PC-9 (cell line): Measurements from ENCODE around the gene PLA2G3. TPM values are rescaled to one million over a fixed set of nuclear protein-coding genes. Genes with fewer than 3 reads are reported as not detected.
"Not testable (repeated sequence)": the region's sequence is repeated elsewhere in the genome, so short reads cannot be mapped to it uniquely, and the experiment has no call there.

Source experiments
- BruUV-seq: library from RNA; stranded (reverse); fragments of 400-500 nt; replicated peaks from 2 replicates; lab custom pipeline; 2021; lab: Mats Ljungman, UMichigan
- CTCF ChIA-PET: fragments of 300-600 bp; sonication (Branson Sonifier 250); formaldehyde crosslinking; loops from one replicate; lab custom pipeline; 2022; ENCODE audit warnings: antibody characterized with exemption; lab: Charles Lee
- POLR2A ChIA-PET: fragments of 300-600 bp; sonication (Branson Sonifier 250); formaldehyde crosslinking; loops from one replicate; lab custom pipeline; 2022; ENCODE audit warnings: antibody characterized with exemption; ENCODE audit not compliant: unreplicated experiment; lab: Charles Lee
- DNase-seq, 2 experiments: peaks; one replicate each; pipeline versions ENCODE4 v3.0.0 to v3.0.0-alpha.2; 2015 to 2022; ENCODE audit warnings: mixed read lengths in 1 of 2
- H2AFZ ChIP-seq: fragments of 200-600 bp; sonication (generic); 2 replicates; pipeline ENCODE4 v1.8.1; 2017; ENCODE audit warnings: antibody characterized with exemption
- H3F3A ChIP-seq: fragments of 200-600 bp; sonication (generic); 2 replicates; pipeline ENCODE4 v1.8.1; 2017; ENCODE audit warnings: antibody characterized with exemption, mild to moderate bottlenecking, low read depth; ENCODE audit not compliant: insufficient read depth
- H3K27ac ChIP-seq: fragments of 200-600 bp; sonication (generic); 2 replicates; pipeline ENCODE4 v1.6.1; 2016; ENCODE audit warnings: mixed run types
- H3K27me3 ChIP-seq: fragments of 200-600 bp; sonication (generic); 2 replicates; pipeline ENCODE4 v1.6.1; 2016; ENCODE audit warnings: low read depth, mixed run types; ENCODE audit not compliant: insufficient read depth
- H3K36me3 ChIP-seq: fragments of 200-600 bp; sonication (generic); 2 replicates; pipeline ENCODE4 v1.6.1; 2016; ENCODE audit warnings: low read depth, mixed run types
- H3K4me1 ChIP-seq: fragments of 200-600 bp; sonication (generic); replicated peaks from 2 replicates; pipeline ENCODE4 v1.6.1; 2016; ENCODE audit warnings: mixed run types; ENCODE audit not compliant: insufficient read depth
- H3K4me2 ChIP-seq: fragments of 200-600 bp; sonication (generic); 2 replicates; pipeline ENCODE4 v1.6.1; 2017; ENCODE audit warnings: mixed run types
- H3K4me3 ChIP-seq: fragments of 200-600 bp; sonication (generic); 2 replicates; pipeline ENCODE4 v1.6.1; 2016; ENCODE audit warnings: mixed run types
- H3K79me2 ChIP-seq: fragments of 200-600 bp; sonication (generic); 2 replicates; pipeline ENCODE4 v1.6.1; 2017; ENCODE audit warnings: low read depth, mixed run types
- H3K9me2 ChIP-seq: fragments of 200-600 bp; sonication (generic); 2 replicates; pipeline ENCODE4 v1.8.1; 2017; ENCODE audit warnings: mild to moderate bottlenecking; ENCODE audit not compliant: insufficient read depth
- H3K9me3 ChIP-seq: fragments of 200-600 bp; sonication (generic); 2 replicates; pipeline ENCODE4 v1.8.1; 2016; ENCODE audit warnings: low read depth; ENCODE audit not compliant: insufficient read depth
- H4K20me1 ChIP-seq: fragments of 200-600 bp; sonication (generic); 2 replicates; pipeline ENCODE4 v1.8.1; 2017; ENCODE audit not compliant: insufficient read depth
- EZH2 ChIP-seq: fragments of 200-600 bp; sonication (generic); IDR thresholded peaks from 2 replicates; pipeline ENCODE4 v1.8.0; 2017; ENCODE audit warnings: antibody characterized with exemption, low read depth
- intact Hi-C: fragments of 100-400 bp; cut with micrococcal nuclease; formaldehyde crosslinking; loops from one replicate; pipeline ENCODE4 v1.10.0; 2022; ENCODE audit not compliant: unreplicated experiment
- total RNA-seq: library from RNA; stranded (reverse); gene quantifications from 2 replicates; pipeline ENCODE4 v1.2.3, GENCODE V29; 2021
- TF ChIP-seq, protein P1 (sequence below): fragments of 200-600 bp; sonication (generic); conservative IDR thresholded peaks from 2 replicates; pipeline ENCODE4 v1.6.1; 2017; ENCODE audit warnings: mixed run types, antibody characterized with exemption, mild to moderate bottlenecking, moderate library complexity

The PLA2G3 gene
- total RNA-seq, 1 experiment from 2014 or later: not detected

DNA sequence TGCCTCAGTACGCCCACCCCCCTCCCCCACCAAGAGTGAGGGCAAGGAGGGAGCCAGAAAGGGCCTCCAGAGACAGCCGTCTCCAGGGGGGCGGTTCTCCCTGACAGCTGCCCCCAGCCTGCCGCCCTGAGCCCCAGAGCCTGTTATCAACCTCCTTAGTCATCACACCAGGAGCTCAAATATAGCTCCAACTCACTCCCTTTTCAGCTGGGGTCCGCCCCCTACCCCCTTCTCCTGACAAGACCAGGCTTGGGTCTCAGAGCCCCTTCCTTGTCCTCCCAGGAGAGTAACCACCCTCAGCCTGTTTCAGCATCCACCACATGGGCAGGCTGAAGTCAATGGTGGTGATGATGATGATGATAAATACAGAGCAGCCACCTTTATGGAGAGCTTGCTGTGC lies 20.1 kb downstream of the PLA2G3 start:
- intact Hi-C loops: no loop called here
- H3K4me1 ChIP-seq: peaks cover 6% of the 10 kb centered on the region; the same call in 1 of the 2 replicates
- DNase-seq: peak in 1 of 2 experiments; percentile 9
- ChIA-PET POLR2A (no interaction called here), CTCF (interaction anchor here (0.6 kb wide), 1 partner anchor 221 kb away, joined by 3 read pairs; no protein-coding TSS in a partner anchor)
- no peak overlapping the region for H3K4me2 ChIP-seq
- H3K4me3 ChIP-seq: no peak overlapping the region
- no peak overlapping the region for H2AFZ ChIP-seq
- TF ChIP-seq, protein P1, sequence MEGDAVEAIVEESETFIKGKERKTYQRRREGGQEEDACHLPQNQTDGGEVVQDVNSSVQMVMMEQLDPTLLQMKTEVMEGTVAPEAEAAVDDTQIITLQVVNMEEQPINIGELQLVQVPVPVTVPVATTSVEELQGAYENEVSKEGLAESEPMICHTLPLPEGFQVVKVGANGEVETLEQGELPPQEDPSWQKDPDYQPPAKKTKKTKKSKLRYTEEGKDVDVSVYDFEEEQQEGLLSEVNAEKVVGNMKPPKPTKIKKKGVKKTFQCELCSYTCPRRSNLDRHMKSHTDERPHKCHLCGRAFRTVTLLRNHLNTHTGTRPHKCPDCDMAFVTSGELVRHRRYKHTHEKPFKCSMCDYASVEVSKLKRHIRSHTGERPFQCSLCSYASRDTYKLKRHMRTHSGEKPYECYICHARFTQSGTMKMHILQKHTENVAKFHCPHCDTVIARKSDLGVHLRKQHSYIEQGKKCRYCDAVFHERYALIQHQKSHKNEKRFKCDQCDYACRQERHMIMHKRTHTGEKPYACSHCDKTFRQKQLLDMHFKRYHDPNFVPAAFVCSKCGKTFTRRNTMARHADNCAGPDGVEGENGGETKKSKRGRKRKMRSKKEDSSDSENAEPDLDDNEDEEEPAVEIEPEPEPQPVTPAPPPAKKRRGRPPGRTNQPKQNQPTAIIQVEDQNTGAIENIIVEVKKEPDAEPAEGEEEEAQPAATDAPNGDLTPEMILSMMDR: no peak
- TF ChIP-seq EZH2: no peak
- H3K27me3 ChIP-seq: peaks cover 16% of the 10 kb centered on the region; the same call in 1 of the 2 replicates
- H4K20me1 ChIP-seq: no peaks in the 10 kb centered on the region
- peaks cover 4% of the 10 kb centered on the region; the same call in 1 of the 2 replicates for H3F3A ChIP-seq
- H3K79me2 ChIP-seq: no peaks in the 10 kb centered on the region
- no peaks in the 10 kb centered on the region for H3K9me2 ChIP-seq
- H3K36me3 ChIP-seq: no peaks in the 10 kb centered on the region
- BruUV-seq: no TSS peak
- H3K27ac ChIP-seq: no peak overlapping the region
- no peaks in the 10 kb centered on the region for H3K9me3 ChIP-seq

DNA sequence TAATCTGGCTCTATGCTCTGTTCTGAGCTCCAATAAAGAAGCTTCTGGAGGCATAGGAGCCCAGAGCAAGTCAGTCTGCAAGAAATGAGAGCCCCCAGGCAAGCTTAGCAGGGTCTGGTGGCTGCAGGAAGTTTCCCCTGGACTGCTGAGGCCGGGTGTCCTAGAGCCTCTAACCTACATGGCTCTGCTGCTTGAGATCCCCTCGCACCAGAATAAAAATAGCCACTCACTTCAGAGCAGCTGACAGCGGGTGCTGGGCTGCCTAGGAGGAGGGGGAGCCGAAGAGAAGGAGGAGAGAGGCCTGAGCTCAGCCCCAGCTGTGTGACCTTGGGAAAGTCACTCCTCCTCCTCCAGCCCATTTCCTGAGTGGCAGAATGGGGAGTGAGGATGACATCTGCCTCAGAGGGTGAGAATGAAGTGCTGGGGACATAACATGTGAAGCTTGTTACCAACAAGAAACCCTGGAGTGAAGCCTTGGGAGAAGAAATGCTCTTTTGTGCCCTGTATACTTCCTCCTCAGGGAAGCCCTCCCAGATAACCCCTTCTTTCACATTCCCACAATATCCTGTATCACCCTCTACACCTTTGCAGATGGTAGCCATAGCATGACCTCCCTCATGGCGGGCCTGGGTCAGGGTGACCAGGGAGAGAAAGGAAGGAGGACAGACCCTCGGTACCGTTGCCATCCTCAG lies 21.1 kb downstream of the PLA2G3 start:
- Histone ChIP-seq H3K9me2 (no peaks in the 10 kb centered on the region), H3K9me3 (no peaks in the 10 kb centered on the region), H3K4me3 (no peak overlapping the region), H3K4me1 (peaks cover 6% of the 10 kb centered on the region; the same call in 1 of the 2 replicates), H4K20me1 (no peaks in the 10 kb centered on the region), H3K27ac (no peak overlapping the region), H2AFZ (no peak overlapping the region), H3K27me3 (0 out of 2 replicates have a peak, but pooled peaks cover 8% of the 10 kb centered on the region), H3K79me2 (no peaks in the 10 kb centered on the region), H3K4me2 (no peak overlapping the region), H3F3A (peaks cover 4% of the 10 kb centered on the region; the same call in 1 of the 2 replicates), H3K36me3 (no peaks in the 10 kb centered on the region)
- CTCF ChIA-PET: no interaction called here
- POLR2A ChIA-PET: no interaction called here
- intact Hi-C loops: no loop called here
- no TSS peak for BruUV-seq
- peak in 1 of 2 experiments; percentile 34 for DNase-seq
- TF ChIP-seq EZH2: no peak
- TF ChIP-seq, protein P1: no peak

DNA sequence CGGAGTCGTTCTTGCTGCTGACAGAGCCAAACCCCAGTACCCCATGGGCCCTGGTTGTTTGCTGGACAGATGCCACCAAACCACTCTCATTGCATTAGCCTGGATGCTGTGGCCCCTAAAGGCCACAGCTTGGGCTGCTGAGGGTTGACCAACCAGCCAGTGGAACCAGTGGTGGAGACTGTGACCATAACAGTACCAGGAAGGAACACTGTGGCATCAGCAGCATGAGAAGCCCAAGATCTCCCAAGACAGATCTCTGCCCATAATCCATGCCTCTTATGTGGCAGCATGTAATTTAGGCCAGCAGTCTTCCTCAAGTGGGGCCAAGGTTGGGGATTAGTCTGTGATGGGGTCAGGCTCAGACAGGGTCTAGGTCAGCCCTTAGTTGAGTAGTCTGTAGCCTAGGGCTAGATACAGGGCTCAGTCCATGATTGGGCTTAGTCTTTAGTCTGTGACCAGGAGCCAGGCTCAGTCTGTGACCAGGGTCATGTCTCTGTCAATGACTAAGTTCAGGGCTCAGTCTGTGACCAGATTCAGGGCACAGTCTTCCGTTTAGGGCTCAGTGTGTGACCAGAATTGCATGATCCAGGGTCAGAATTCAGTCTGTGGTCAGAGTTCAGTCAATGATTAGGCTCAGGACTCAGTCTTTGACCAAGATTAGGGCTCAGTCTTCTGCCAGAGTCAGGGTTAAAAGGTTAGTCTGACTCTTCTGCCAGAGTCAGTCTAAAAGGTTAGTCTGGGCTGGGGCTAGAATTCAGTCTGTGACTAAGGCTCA lies 22.1 kb downstream of the PLA2G3 start:
- Histone ChIP-seq H3F3A (no peaks in the 10 kb centered on the region; the same call in 1 of the 2 replicates), H2AFZ (no peak overlapping the region), H4K20me1 (no peaks in the 10 kb centered on the region), H3K4me3 (no peak overlapping the region), H3K36me3 (no peaks in the 10 kb centered on the region), H3K9me3 (no peaks in the 10 kb centered on the region), H3K4me1 (peaks cover 6% of the 10 kb centered on the region; the same call in 1 of the 2 replicates), H3K27me3 (no peaks in the 10 kb centered on the region), H3K9me2 (no peaks in the 10 kb centered on the region), H3K79me2 (no peaks in the 10 kb centered on the region), H3K4me2 (no peak overlapping the region), H3K27ac (no peak overlapping the region)
- TF ChIP-seq, protein P1: no peak
- TF ChIP-seq EZH2: no peak
- CTCF ChIA-PET: no interaction called here
- BruUV-seq: no TSS peak
- intact Hi-C loops: no loop called here
- no peak for DNase-seq
- POLR2A ChIA-PET: no interaction called here

DNA sequence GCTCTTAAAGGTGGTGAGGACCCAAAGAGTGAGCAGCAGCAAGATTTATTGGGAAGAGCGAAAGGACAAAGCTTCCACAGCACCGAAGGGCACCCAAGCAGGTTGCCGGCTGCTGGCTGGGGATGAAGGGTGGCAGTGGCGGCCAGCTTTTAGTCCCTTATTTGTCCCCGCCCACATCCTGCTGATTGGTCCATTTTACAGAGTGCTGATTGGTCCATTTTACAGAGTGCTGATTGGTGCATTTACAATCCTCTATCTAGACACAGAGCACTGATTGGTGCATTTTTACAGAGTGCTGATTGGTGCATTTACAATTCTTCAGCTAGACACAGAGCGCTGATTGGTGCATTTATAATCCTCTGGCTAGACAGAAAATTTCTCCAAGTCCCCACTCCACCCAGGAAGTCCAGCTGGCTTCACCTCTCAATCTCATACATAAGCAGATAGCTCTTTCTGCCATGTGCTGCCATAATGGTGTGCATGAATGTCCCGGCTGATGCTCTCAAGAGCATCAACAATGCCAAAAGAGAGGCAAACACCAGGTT lies 27.7 kb downstream of the PLA2G3 start:
- H3K36me3 ChIP-seq, H2AFZ ChIP-seq, H3K9me2 ChIP-seq, H3K79me2 ChIP-seq, H3F3A ChIP-seq, H3K4me2 ChIP-seq, H3K9me3 ChIP-seq, H3K27me3 ChIP-seq, H4K20me1 ChIP-seq, POLR2A ChIA-PET, CTCF ChIA-PET, H3K27ac ChIP-seq, H3K4me1 ChIP-seq, intact Hi-C loops, H3K4me3 ChIP-seq, BruUV-seq: not testable (repeated sequence)
- DNase-seq: peak in 1 of 2 experiments; percentile 12
